ENCODE data around the gene MYMX.

MYMX gene

GRCh38 chr6:44253307-44254101 is 36.8 kb downstream of the MYMX start:
- peak; percentile 84 for DNase-seq

GRCh38 chr6:44254191-44255104 is 37.7 kb downstream of the MYMX start:
- DNase-seq = no peak

- no peak for DNase-seq
Measured at GRCh38 chr6:44255105-44255808, 38.5 kb downstream of the MYMX start.

- DNase-seq = no peak
Measured at GRCh38 chr6:44255871-44256774, 39.4 kb downstream of the MYMX start.

GRCh38 chr6:44256775-44257024 is 40.0 kb downstream of the MYMX start:
- no peak for DNase-seq

GRCh38 chr6:44257025-44257752 is 40.5 kb downstream of the MYMX start, which contains the start of gene SLC35B2:
Gene SLC35B2, minus strand, starts transcription at chr6:44257528. Its CDS starts 118 bp downstream, at chr6:44257410.
- DNase-seq = peak; percentile 92

- no peak for DNase-seq
Measured at GRCh38 chr6:44257753-44258324, 41.1 kb downstream of the MYMX start.

GRCh38 chr6:44258325-44258863 is 41.7 kb downstream of the MYMX start:
- no peak for DNase-seq

GRCh38 chr6:44258921-44259320 is 42.2 kb downstream of the MYMX start:
- DNase-seq = no peak

GRCh38 chr6:44260011-44260410 is 43.3 kb downstream of the MYMX start:
- no peak for DNase-seq

- no peak for DNase-seq
Measured at GRCh38 chr6:44260451-44261297, 43.9 kb downstream of the MYMX start.

GRCh38 chr6:44261581-44261980 is 44.9 kb downstream of the MYMX start:
- DNase-seq = no peak

- DNase-seq = no peak
Measured at GRCh38 chr6:44262467-44263353, 46.0 kb downstream of the MYMX start.

GRCh38 chr6:44263354-44264100 is 46.8 kb downstream of the MYMX start:
- peak; percentile 62 for DNase-seq

- DNase-seq = peak; percentile 90
Measured at GRCh38 chr6:44264154-44265006, 47.7 kb downstream of the MYMX start.

GRCh38 chr6:44265007-44265721 is 48.4 kb downstream of the MYMX start, which contains the start of gene NFKBIE:
Gene NFKBIE, minus strand, starts transcription at chr6:44265551. Its CDS starts 205 bp downstream, at chr6:44265346.
- peak; percentile 96 for DNase-seq
